K562 (cell line): ENCODE data around the gene CPPED1. TPM values are rescaled to one million over a fixed set of nuclear protein-coding genes. Genes with fewer than 3 reads are reported as not detected.

Experiments
- ATAC-seq: fragments of 200-7000 bp; cut with Tn5 transposase; 3 replicates; pipeline ENCODE4 v1.9.1; 2020; ENCODE audit warnings: moderate library complexity
- BruUV-seq: library from RNA; stranded (reverse); fragments of 400-500 nt; replicated peaks from 2 replicates; lab custom pipeline; 2021; lab: Mats Ljungman, UMichigan
- CTCF ChIA-PET: fragments of 300-600 bp; formaldehyde crosslinking; extraction: SDS; loops from one replicate; lab custom pipeline; 2021; ENCODE audit warnings: low intra/inter-chr PET ratio; lab: Yijun Ruan, JAX
- POLR2A ChIA-PET: fragments of 300-600, 350-650 bp; sonication (Branson Sonifier 250); formaldehyde crosslinking; extraction: SDS; loops from one replicate; lab custom pipeline; 2021; ENCODE audit warnings: antibody characterized with exemption, inconsistent platforms; lab: Yijun Ruan, JAX
- DNase-seq, 4 experiments: peaks; one replicate each; pipeline versions ENCODE4 v3.0.0 to v3.0.0-alpha.2; 2011 to 2018; ENCODE audit warnings: low spot score in 3 of 4, mixed read lengths in 3 of 4; ENCODE audit errors: extremely low read depth in 1 of 4
- FAIRE-seq: peaks from 2 replicates; lab custom pipeline; 2011; peaks lifted over from hg19 to GRCh38; lab: Jason Lieb, UNC
- H2AFZ ChIP-seq: 2 replicates; pipeline ENCODE4 v1.6.0; 2011; ENCODE audit warnings: low read depth, low read length, control low read depth, inconsistent platforms
- H3K27ac ChIP-seq: fragments of 200-600 bp; 3 replicates; pipeline ENCODE4 v1.8.0; 2011; ENCODE audit warnings: low read depth, mild to moderate bottlenecking, control low read depth, inconsistent platforms, low read length, moderate library complexity, mixed read lengths; ENCODE audit errors: extremely low read depth
- H3K27me3 ChIP-seq, 2 experiments: fragments of 300-600 bp in 1 of 2; 2 replicates in 1 of 2; 3 replicates in 1 of 2; pipeline versions ENCODE4 v1.6.0 to v1.8.0; 2011; ENCODE audit warnings: inconsistent platforms in 2 of 2, low read length in 2 of 2, mild to moderate bottlenecking in 1 of 2, mixed read lengths in 1 of 2, moderate library complexity in 1 of 2; ENCODE audit not compliant: control insufficient read depth in 2 of 2, insufficient read depth in 2 of 2
- H3K36me3 ChIP-seq: fragments of 300-600 bp; 3 replicates; pipeline ENCODE4 v1.8.0; 2011; ENCODE audit warnings: mild to moderate bottlenecking, low read length, inconsistent platforms; ENCODE audit not compliant: control insufficient read depth, insufficient read depth
- H3K4me1 ChIP-seq, 2 experiments: fragments of 200-600 bp in 1 of 2; replicated peaks in 1 of 2; 2 replicates in 1 of 2; 3 replicates in 1 of 2; pipeline versions ENCODE4 v1.5.1 to v1.8.0; 2011; ENCODE audit warnings: inconsistent platforms in 2 of 2, low read length in 2 of 2, mild to moderate bottlenecking in 1 of 2, mixed read lengths in 1 of 2, moderate library complexity in 1 of 2; ENCODE audit not compliant: control insufficient read depth in 2 of 2, insufficient read depth in 2 of 2
- H3K4me2 ChIP-seq: 2 replicates; pipeline ENCODE4 v1.6.1; 2011; ENCODE audit warnings: low read length, control low read depth, inconsistent platforms, mixed read lengths; ENCODE audit not compliant: insufficient read depth
- H3K4me3 ChIP-seq: fragments of 200-600 bp; sonication (generic), shearing (Covaris generic); 2 replicates; pipeline ENCODE4 v1.5.1; 2016; ENCODE audit warnings: control low read depth, inconsistent platforms
- H3K79me2 ChIP-seq: fragments of 200-600 bp; 3 replicates; pipeline ENCODE4 v1.8.0; 2011; ENCODE audit warnings: low read length, inconsistent platforms; ENCODE audit not compliant: control insufficient read depth, insufficient read depth
- H3K9ac ChIP-seq, 2 experiments: 2 replicates each; pipeline versions ENCODE4 v1.6.0 to v1.6.1; 2011; ENCODE audit warnings: low read depth in 2 of 2, low read length in 2 of 2, control low read depth in 1 of 2, inconsistent platforms in 1 of 2, mild to moderate bottlenecking in 1 of 2, mixed read lengths in 1 of 2; ENCODE audit not compliant: insufficient read depth in 1 of 2
- H3K9me1 ChIP-seq: one replicate; pipeline ENCODE4 v1.6.0; 2011; ENCODE audit warnings: inconsistent platforms, mild to moderate bottlenecking, low read length, moderate library complexity; ENCODE audit not compliant: control insufficient read depth, insufficient read depth
- H3K9me3 ChIP-seq: replicated peaks from 2 replicates; pipeline ENCODE4 v1.5.1; 2011; ENCODE audit warnings: low read depth, low read length, inconsistent platforms; ENCODE audit not compliant: control insufficient read depth, insufficient read depth
- H4K20me1 ChIP-seq: replicated peaks from 2 replicates; pipeline ENCODE4 v1.6.1; 2011; ENCODE audit warnings: low read length, inconsistent platforms, mixed read lengths; ENCODE audit not compliant: control insufficient read depth, insufficient read depth
- ATF1 ChIP-seq, 2 experiments: fragments of 450-650 bp in 1 of 2; IDR thresholded peaks; 2 replicates each; pipeline ENCODE4 v1.6.1; 2016; ENCODE audit warnings: missing compliant biosample characterization in 1 of 2, missing genetic modification characterization in 1 of 2
- BMI1 ChIP-seq: fragments of 150-350 bp; IDR thresholded peaks from 2 replicates; pipeline ENCODE4 v1.6.1; 2014; ENCODE audit warnings: low read length
- CBFB ChIP-seq: sonication (generic); formaldehyde crosslinking; IDR thresholded peaks from 2 replicates; pipeline ENCODE4 v1.4.0; 2020; ENCODE audit warnings: mild to moderate bottlenecking, missing genetic modification reagents
- CREB1 ChIP-seq, 2 experiments: sonication (generic) in 1 of 2; formaldehyde crosslinking in 1 of 2; IDR thresholded peaks; 2 replicates each; pipeline versions ENCODE4 v1.6.1 to v1.8.0; 2012 to 2022; ENCODE audit warnings: inconsistent platforms in 1 of 2, mild to moderate bottlenecking in 1 of 2, missing genetic modification reagents in 1 of 2, moderate library complexity in 1 of 2
- GATA2 ChIP-seq: sonication (generic); formaldehyde crosslinking; IDR thresholded peaks from 2 replicates; pipeline ENCODE4 v1.4.0; 2020; ENCODE audit warnings: mild to moderate bottlenecking, missing genetic modification reagents
- JUND ChIP-seq, 2 experiments: IDR thresholded peaks; 2 replicates in 1 of 2; 3 replicates in 1 of 2; pipeline ENCODE4 v1.6.1; 2011; ENCODE audit warnings: borderline replicate concordance in 2 of 2, low read depth in 2 of 2, low read length in 2 of 2, improper control_type of control experiment in 1 of 2, missing biosample characterization in 1 of 2, missing genetic modification characterization in 1 of 2, missing genetic modification reagents in 1 of 2
- KDM1A ChIP-seq, 2 experiments: fragments of 450-650 bp; IDR thresholded peaks; 2 replicates each; pipeline ENCODE4 v1.6.1; 2016; ENCODE audit warnings: mild to moderate bottlenecking in 2 of 2
- MBD1 ChIP-seq: fragments of 250-450 bp; sonication (Bioruptor Pico); IDR thresholded peaks from 2 replicates; pipeline ENCODE4 v1.8.0; 2022; ENCODE audit warnings: inconsistent platforms
- NCOR1 ChIP-seq: fragments of 450-650 bp; IDR thresholded peaks from 2 replicates; pipeline ENCODE4 v1.6.1; 2016; ENCODE audit warnings: mild to moderate bottlenecking, moderate library complexity
- NR1H2 ChIP-seq: sonication (generic); formaldehyde crosslinking; IDR thresholded peaks from 2 replicates; pipeline ENCODE4 v1.4.0; 2020; ENCODE audit warnings: mild to moderate bottlenecking, missing genetic modification reagents
- PRPF4 ChIP-seq: fragments of 200-400 bp; formaldehyde crosslinking; IDR thresholded peaks from one replicate; pipeline ENCODE4 v1.6.1; 2017; ENCODE audit warnings: low read length, low read depth, mild to moderate bottlenecking; ENCODE audit not compliant: insufficient read depth, poor library complexity, severe bottlenecking
- RUNX1 ChIP-seq: sonication (generic); IDR thresholded peaks from 2 replicates; pipeline ENCODE4 v1.6.1; 2016; ENCODE audit warnings: antibody characterized with exemption, low read depth
- SIN3B ChIP-seq: fragments of 450-650 bp; IDR thresholded peaks from 2 replicates; pipeline ENCODE4 v1.6.1; 2017; ENCODE audit warnings: low read depth, mild to moderate bottlenecking, moderate library complexity
- SREBF2 ChIP-seq: sonication (generic); formaldehyde crosslinking; IDR thresholded peaks from 2 replicates; pipeline ENCODE4 v1.4.0; 2020; ENCODE audit warnings: mild to moderate bottlenecking, missing genetic modification reagents
- U2AF2 ChIP-seq: fragments of 200-400 bp; formaldehyde crosslinking; optimal IDR thresholded peaks from 2 replicates; pipeline ENCODE3; 2017; ENCODE audit warnings: low read depth, mild to moderate bottlenecking, low read length
- ZBTB26 ChIP-seq: fragments of 450-650 bp; formaldehyde crosslinking; IDR thresholded peaks from 2 replicates; pipeline ENCODE4 v1.4.0; 2022; ENCODE audit warnings: missing genetic modification characterization
- ZNF551 ChIP-seq: fragments of 250-450 bp; sonication (Bioruptor Pico); IDR thresholded peaks from 2 replicates; pipeline ENCODE4 v1.5.0; 2021; ENCODE audit warnings: mild to moderate bottlenecking, moderate library complexity
- ZNF717 ChIP-seq: fragments of 250-450 bp; sonication (Bioruptor Pico); IDR thresholded peaks from 2 replicates; pipeline ENCODE4 v1.5.0; 2021
- WGBS: fragments of 100-300 bp; shearing (Covaris generic); methylation state at CpG from one replicate; pipeline ENCODE4 v1.1.6; 2016; ENCODE audit warnings: low coverage, mixed read lengths; ENCODE audit not compliant: insufficient coverage; ENCODE audit errors: missing lambda C conversion rate; 5-methylcytosine and 5-hydroxymethylcytosine counted together
- in situ Hi-C: fragments of 300-500 bp; cut with MboI; formaldehyde crosslinking; loops from 4 replicates; pipeline ENCODE4 v1.15.0; 2018; ENCODE audit warnings: inconsistent platforms, mixed read lengths
- intact Hi-C: fragments of 100-400 bp; cut with micrococcal nuclease; formaldehyde crosslinking; loops from 2 replicates; pipeline ENCODE4 v1.14.2; 2022
- polyA plus RNA-seq, 8 experiments: library from polyadenylated mRNA; depleted of rRNA in 4 of 8; stranded (reverse) in 5 of 8; unstranded in 3 of 8; fragments of >200 nt; fragmentation: Nextera tagmentation in 2 of 8; fragmentation: Illumina TruSeq in 1 of 8; extraction: Ambion mirVana in 2 of 8; extraction: Trizol in 1 of 8; gene quantifications; 2 replicates each; pipeline versions ENCODE4 v1.2.1 to v1.2.3, GENCODE V29; 2011 to 2014; ENCODE audit warnings: inconsistent platforms in 1 of 8, missing spikeins in 1 of 8
- total RNA-seq, 7 experiments: library from RNA; depleted of rRNA in 6 of 7; stranded (reverse); fragments of >200 nt in 6 of 7; fragmentation: Illumina TruSeq in 2 of 7; extraction: Trizol in 2 of 7; gene quantifications; 2 replicates each; pipeline versions ENCODE4 v1.2.1 to v1.2.3, GENCODE V29; 2011 to 2021; ENCODE audit warnings: low replicate concordance in 1 of 7

The CPPED1 gene
- total and polyA plus RNA-seq, 9 of the 15 experiments (the other 6 are each of a cell fraction or from before 2014, with no cell fraction given) = 7.5 to 25.7 (median 16.9) TPM

DNA sequence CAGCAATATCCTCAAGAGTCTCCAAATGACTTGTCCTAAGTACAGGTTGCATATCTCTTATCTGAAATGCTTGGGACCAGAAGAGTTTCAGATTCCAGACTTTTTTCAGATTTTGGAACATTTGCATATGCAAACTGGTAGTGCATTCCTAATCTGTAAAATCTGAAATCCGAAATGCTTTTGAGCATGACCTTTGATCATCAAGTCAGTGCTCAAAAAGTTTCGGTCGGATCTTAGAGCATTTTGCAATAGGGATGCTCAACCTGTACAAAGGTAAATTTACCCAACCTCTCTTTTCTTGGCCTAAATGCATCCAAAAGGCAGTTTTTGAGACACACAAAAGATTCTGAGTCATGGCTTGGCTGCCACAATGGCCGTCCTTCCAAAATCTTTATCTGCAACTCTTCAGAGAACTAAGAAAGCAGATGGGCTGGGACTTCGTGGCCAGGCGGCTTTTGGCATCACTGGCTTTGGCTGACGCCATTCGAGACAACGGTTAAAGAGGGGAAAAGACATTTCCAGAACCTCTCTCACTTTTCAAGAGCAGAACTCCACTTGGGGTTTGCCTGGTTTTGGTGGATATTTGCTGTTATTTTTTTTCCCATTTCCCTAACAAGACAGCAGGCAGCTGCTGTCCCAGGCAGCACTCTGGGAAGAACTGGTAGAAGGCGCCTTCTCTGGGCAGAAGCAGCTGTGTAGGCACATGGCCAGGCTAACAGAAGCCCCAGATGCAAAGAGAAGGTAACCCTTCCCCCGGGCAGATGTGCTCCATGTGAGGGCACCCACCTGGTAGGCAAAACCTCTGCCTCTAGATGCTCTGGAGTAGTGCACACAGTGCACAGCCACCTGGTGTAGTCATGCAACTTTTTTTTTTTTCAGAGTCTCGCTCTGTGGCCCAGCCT lies 8.9 kb downstream of the CPPED1 start:
- peak overlapping the region; percentile 29; the same call in 1 of the 2 replicates for H3K4me2 ChIP-seq
- CTCF ChIA-PET = no interaction called here
- H3K79me2 ChIP-seq = peaks cover 51% of the 10 kb centered on the region
- POLR2A ChIA-PET = interaction anchor here (0.9 to 1.0 kb wide), 2 partner anchors 7 to 10 kb away, joined by 3 read pairs; no protein-coding TSS in a partner anchor
- H3K9me1 ChIP-seq = no peaks in the 10 kb centered on the region
- peaks cover 23 to 42% of the 10 kb centered on the region in 2 experiments for H3K4me1 ChIP-seq
- WGBS = 32% methylated on average over 12 of the region's 12 CpGs
- no peak overlapping the region for H3K4me3 ChIP-seq
- BruUV-seq = no TSS peak
- intact Hi-C loops = no loop called here
- FAIRE-seq (peak; percentile 19), DNase-seq (peak; percentile 26 to 68 (median 40)), ATAC-seq (peak; percentile 50)
- in situ Hi-C loops = no loop called here
- H3K36me3 ChIP-seq = no peaks in the 10 kb centered on the region
- H3K27ac ChIP-seq = peak overlapping the region; percentile 56; the same call in 2 of the 3 replicates
- H4K20me1 ChIP-seq = no peaks in the 10 kb centered on the region
- H2AFZ ChIP-seq = peak overlapping the region; percentile 22; the same call in 1 of the 2 replicates
- no peak overlapping the region for H3K9ac ChIP-seq
- peaks cover 7% of the 10 kb centered on the region for H3K9me3 ChIP-seq
- H3K27me3 ChIP-seq = no peaks in the 10 kb centered on the region
- TF ChIP-seq JUND (IDR thresholded peaks at IDR 0.05; ENCODE audit: borderline replicate concordance, low read depth, low read length) = peak; percentile 29; the same call in 1 of the 2 replicates
- no peak for TF ChIP-seq JUND (tag; IDR thresholded peaks at IDR 0.05; ENCODE audit: borderline replicate concordance, low read depth, low read length)
- no peak for TF ChIP-seq ZNF717 (CRISPR knock-in tag)
- TF ChIP-seq KDM1A (IDR thresholded peaks at IDR 0.05) = peak; percentile 39 to 54; a peak in 3 of 4 replicates
- no peak for TF ChIP-seq ZBTB26 (CRISPR knock-in tag)
- TF ChIP-seq SIN3B = no peak
- TF ChIP-seq GATA2 (CRISPR knock-in tag) = no peak; the same call in 1 of the 2 replicates
- TF ChIP-seq MBD1 (CRISPR knock-in tag) = no peak
- TF ChIP-seq ATF1 (CRISPR knock-in tag; IDR thresholded peaks at IDR 0.05) = no peak
- TF ChIP-seq ATF1 (tag; IDR thresholded peaks at IDR 0.05) = no peak
- no peak for TF ChIP-seq NR1H2 (CRISPR knock-in tag)
- TF ChIP-seq ZNF551 = no peak
- TF ChIP-seq RUNX1 = no peak
- TF ChIP-seq PRPF4 = no peak
- TF ChIP-seq SREBF2 (CRISPR knock-in tag) = no peak
- no peak for TF ChIP-seq NCOR1
- no peak for TF ChIP-seq CBFB
- TF ChIP-seq CREB1 (IDR thresholded peaks at IDR 0.05) = 0 out of 2 replicates have a peak, but pooled peaks have one; percentile 42
- no peak for TF ChIP-seq CREB1 (CRISPR knock-in tag; IDR thresholded peaks at IDR 0.05)
- TF ChIP-seq BMI1 = no peak
- no peak for TF ChIP-seq U2AF2
